ENCODE results near the gene PREX1.
"Not testable (repeated sequence)": the region's sequence is repeated elsewhere in the genome, so short reads cannot be mapped to it uniquely, and the experiment has no call there.

The PREX1 gene

GRCh38 chr20:48845721-48846306 is 18.0 kb upstream of the PREX1 start:
- no peak for DNase-seq

- peak; percentile 80 for DNase-seq
These were observed 17.2 kb upstream of the PREX1 start for GRCh38 chr20:48844996-48845395.

- not testable (repeated sequence) for DNase-seq
These were observed 16.1 kb upstream of the PREX1 start for GRCh38 chr20:48843896-48844295.

- peak; percentile 56 for DNase-seq
These were observed 15.4 kb upstream of the PREX1 start for GRCh38 chr20:48843057-48843806.

GRCh38 chr20:48841875-48842529 is 14.2 kb upstream of the PREX1 start:
- no peak for DNase-seq

GRCh38 chr20:48841196-48841874 is 13.5 kb upstream of the PREX1 start:
- DNase-seq, result no peak

GRCh38 chr20:48839154-48839917 is 11.5 kb upstream of the PREX1 start:
- peak; percentile 69 for DNase-seq

- peak; percentile 43 for DNase-seq
These were observed 9.2 kb upstream of the PREX1 start for GRCh38 chr20:48837014-48837413.

GRCh38 chr20:48835390-48835789 is 7.6 kb upstream of the PREX1 start:
- no peak for DNase-seq

GRCh38 chr20:48834278-48834677 is 6.5 kb upstream of the PREX1 start:
- DNase-seq, result no peak

- DNase-seq, result peak; percentile 91
These were observed 4.6 kb upstream of the PREX1 start for GRCh38 chr20:48832405-48832730.

- peak; percentile 86 for DNase-seq
These were observed 4.1 kb upstream of the PREX1 start for GRCh38 chr20:48831718-48832404.

GRCh38 chr20:48830826-48831318 is 3.1 kb upstream of the PREX1 start:
- DNase-seq, result no peak

GRCh38 chr20:48829940-48830339 is 2.1 kb upstream of the PREX1 start:
- DNase-seq, result no peak

GRCh38 chr20:48828734-48829460 is 1.1 kb upstream of the PREX1 start:
- no peak for DNase-seq

- DNase-seq, result peak; percentile 46
These were observed 672 bp downstream of the PREX1 start for GRCh38 chr20:48826883-48827771.

- peak; percentile 36 for DNase-seq
These were observed 1.3 kb downstream of the PREX1 start for GRCh38 chr20:48826480-48826879.

- peak; percentile 76 for DNase-seq
These were observed 1.7 kb downstream of the PREX1 start for GRCh38 chr20:48826069-48826468.

GRCh38 chr20:48825566-48825920 is 2.3 kb downstream of the PREX1 start:
- DNase-seq, result peak; percentile 58

- DNase-seq, result peak; percentile 25
These were observed 2.8 kb downstream of the PREX1 start for GRCh38 chr20:48824830-48825565.
